ENCODE results near the gene IQGAP2.

Gene IQGAP2

GRCh38 chr5:76449606-76450005 is 46.5 kb downstream of the IQGAP2 start:
- no peak for DNase-seq (ENCODE audit: low read depth)

- DNase-seq (ENCODE audit: low read depth), result no peak
These were observed 47.0 kb downstream of the IQGAP2 start for GRCh38 chr5:76450054-76450453.

- DNase-seq (ENCODE audit: low read depth), result no peak
These were observed 48.1 kb downstream of the IQGAP2 start for GRCh38 chr5:76451031-76451701.

- DNase-seq (ENCODE audit: low read depth), result no peak
These were observed 52.5 kb downstream of the IQGAP2 start for GRCh38 chr5:76455531-76456133.

GRCh38 chr5:76456258-76456657 is 53.2 kb downstream of the IQGAP2 start:
- no peak for DNase-seq (ENCODE audit: low read depth)

GRCh38 chr5:76457674-76458485 is 54.8 kb downstream of the IQGAP2 start:
- no peak for DNase-seq (ENCODE audit: low read depth)

GRCh38 chr5:76458486-76458830 is 55.4 kb downstream of the IQGAP2 start:
- DNase-seq (ENCODE audit: low read depth), result no peak

GRCh38 chr5:76460104-76460503 is 57.0 kb downstream of the IQGAP2 start:
- no peak for DNase-seq (ENCODE audit: low read depth)

GRCh38 chr5:76462097-76462667 is 59.1 kb downstream of the IQGAP2 start:
- no peak for DNase-seq (ENCODE audit: low read depth)

GRCh38 chr5:76467216-76467615 is 64.1 kb downstream of the IQGAP2 start:
- DNase-seq (ENCODE audit: low read depth), result no peak

- no peak for DNase-seq (ENCODE audit: low read depth)
These were observed 65.7 kb downstream of the IQGAP2 start for GRCh38 chr5:76468635-76469425.

- DNase-seq (ENCODE audit: low read depth), result no peak
These were observed 66.7 kb downstream of the IQGAP2 start for GRCh38 chr5:76469656-76470290.

- no peak for DNase-seq (ENCODE audit: low read depth)
These were observed 67.9 kb downstream of the IQGAP2 start for GRCh38 chr5:76470976-76471375.

GRCh38 chr5:76471406-76471805 is 68.3 kb downstream of the IQGAP2 start:
- no peak for DNase-seq (ENCODE audit: low read depth)

- DNase-seq (ENCODE audit: low read depth), result no peak
These were observed 68.9 kb downstream of the IQGAP2 start for GRCh38 chr5:76471987-76472334.

- no peak for DNase-seq (ENCODE audit: low read depth)
These were observed 69.4 kb downstream of the IQGAP2 start for GRCh38 chr5:76472335-76473008.

- DNase-seq (ENCODE audit: low read depth), result no peak
These were observed 69.9 kb downstream of the IQGAP2 start for GRCh38 chr5:76473009-76473336.

- DNase-seq (ENCODE audit: low read depth), result no peak
These were observed 70.6 kb downstream of the IQGAP2 start for GRCh38 chr5:76473661-76474060.

- no peak for DNase-seq (ENCODE audit: low read depth)
These were observed 71.3 kb downstream of the IQGAP2 start for GRCh38 chr5:76474377-76474776.

- no peak for DNase-seq (ENCODE audit: low read depth)
These were observed 72.3 kb downstream of the IQGAP2 start for GRCh38 chr5:76475385-76475784.

- DNase-seq (ENCODE audit: low read depth), result no peak
These were observed 72.9 kb downstream of the IQGAP2 start for GRCh38 chr5:76475936-76476335.

All from HS-5 (cell line).